GM18502 (cell line): ENCODE data around the gene ENO3.

Experiments
- ATAC-seq: cut with Tn5 transposase; IDR thresholded peaks from one replicate; pipeline ENCODE4 v1.9.1; 2021; ENCODE audit warnings: mild to moderate bottlenecking; ENCODE audit not compliant: unreplicated experiment, poor library complexity

Gene ENO3

GRCh38 chr17:4948166-4948930 lies 2.6 kb upstream of the ENO3 start, which contains the start of gene PFN1:
TSS of gene PFN1 (minus strand) at chr17:4948530. CDS start at chr17:4948394, 136 bp downstream.
- ATAC-seq: peak; percentile 25

DNA sequence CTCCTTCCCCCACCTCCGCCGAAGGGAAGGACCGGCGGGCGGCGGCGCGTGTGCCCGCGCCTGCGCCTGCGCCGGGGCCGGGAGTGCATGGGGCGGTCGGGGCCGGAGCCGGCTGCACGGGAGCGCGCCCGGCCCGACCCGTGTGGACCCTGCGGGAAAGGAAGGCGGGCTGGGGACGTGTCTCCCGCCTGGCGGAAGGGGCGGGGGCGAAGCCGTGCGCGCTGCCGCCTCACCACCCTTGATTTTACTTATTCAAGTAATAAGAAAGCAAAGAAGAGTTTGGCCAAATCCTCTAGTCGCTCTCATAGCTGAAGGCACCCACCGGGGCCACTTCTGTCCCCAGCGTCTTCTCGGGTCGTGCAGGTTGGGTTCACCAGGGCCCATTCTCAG lies 2.0 kb upstream of the ENO3 start:
- ATAC-seq: peak; percentile 32

GRCh38 chr17:4949321-4950074 lies 1.4 kb upstream of the ENO3 start:
- ATAC-seq: peak; percentile 34

DNA sequence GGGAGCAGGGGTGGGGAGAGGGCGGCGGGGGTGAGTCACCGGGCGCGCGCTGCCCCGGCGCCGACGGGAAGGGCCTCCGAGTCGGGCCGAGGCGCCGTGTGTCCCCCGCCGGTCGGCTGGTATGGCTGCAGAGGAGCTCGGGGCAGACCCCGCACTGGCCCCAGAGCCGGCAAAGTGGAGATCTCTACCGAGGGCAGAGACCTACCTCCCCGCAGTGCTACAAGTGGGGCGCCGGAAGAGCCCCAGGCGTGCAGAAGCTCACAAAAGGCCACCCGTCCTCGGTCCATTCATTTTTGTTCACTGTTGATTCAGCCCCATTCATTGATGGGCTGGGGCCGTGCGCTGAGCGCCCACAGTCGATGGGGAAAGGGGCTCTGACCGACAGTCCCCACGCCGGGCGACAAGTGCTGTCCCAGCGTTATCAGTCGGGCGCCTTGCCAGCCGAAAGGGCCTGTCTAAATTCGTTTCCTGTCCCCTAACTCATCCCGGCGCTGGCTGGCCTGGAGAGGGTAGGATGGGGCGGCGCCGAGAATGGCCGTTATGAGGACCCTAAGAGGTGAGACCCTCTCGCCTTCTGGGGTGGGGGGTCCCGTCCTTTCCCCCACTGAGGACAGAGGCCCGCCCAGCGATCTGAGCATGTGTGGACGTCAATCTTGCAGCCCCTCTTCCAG lies 709 bp upstream of the ENO3 start:
- ATAC-seq: peak; percentile 5

DNA sequence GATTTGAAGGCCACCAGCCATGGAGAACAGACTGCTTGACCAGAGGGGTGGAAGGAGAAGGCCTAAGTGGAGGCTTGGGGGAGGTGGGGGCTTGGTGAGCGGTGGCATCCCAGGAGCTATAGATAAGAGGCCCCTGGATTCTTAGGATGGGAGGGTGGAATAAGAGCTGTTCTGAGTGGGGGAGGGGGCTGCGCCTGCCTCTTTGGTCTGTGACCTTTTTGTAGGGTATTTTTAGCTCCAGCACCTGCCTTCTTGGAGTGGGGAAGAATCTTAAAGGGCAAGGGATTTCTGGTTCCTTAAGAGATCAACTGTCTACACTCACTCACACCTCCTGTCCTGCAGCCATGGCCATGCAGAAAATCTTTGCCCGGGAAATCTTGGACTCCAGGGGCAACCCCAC lies 567 bp downstream of the ENO3 start:
- ATAC-seq: no peak

- no peak for ATAC-seq
These were observed 2.6 kb downstream of the ENO3 start for GRCh38 chr17:4953451-4953961.

DNA sequence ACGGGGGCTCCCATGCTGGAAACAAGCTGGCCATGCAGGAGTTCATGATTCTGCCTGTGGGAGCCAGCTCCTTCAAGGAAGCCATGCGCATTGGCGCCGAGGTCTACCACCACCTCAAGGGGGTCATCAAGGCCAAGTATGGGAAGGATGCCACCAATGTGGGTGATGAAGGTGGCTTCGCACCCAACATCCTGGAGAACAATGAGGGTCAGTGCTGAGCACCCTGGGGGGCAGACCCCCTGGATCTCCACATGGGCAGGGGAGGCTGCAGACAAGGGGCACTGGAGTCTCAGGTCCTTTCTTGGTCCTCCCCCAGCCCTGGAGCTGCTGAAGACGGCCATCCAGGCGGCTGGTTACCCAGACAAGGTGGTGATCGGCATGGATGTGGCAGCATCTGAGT lies 4.2 kb downstream of the ENO3 start:
- ATAC-seq: no peak

GRCh38 chr17:4956493-4957061 lies 5.7 kb downstream of the ENO3 start:
- ATAC-seq: no peak

DNA sequence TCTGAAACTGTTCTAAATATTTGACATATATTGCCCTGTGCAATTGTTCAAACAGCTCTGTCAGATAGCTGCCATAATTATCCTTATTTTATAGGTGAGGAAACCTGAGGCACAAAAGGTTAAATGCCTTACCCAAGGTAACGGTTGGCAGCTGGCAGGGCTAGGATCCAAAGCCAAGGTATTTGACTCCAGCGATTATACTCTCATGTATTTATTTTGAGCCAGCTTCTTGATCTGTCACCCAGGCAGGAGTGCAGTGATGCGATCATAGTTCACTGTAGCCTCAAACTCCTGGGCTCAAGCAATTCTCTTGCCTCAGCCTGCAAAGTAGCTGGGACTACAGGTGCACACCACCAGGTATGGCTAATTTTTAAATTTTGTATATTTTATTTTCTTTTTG lies 7.2 kb downstream of the ENO3 start:
- ATAC-seq: no peak

DNA sequence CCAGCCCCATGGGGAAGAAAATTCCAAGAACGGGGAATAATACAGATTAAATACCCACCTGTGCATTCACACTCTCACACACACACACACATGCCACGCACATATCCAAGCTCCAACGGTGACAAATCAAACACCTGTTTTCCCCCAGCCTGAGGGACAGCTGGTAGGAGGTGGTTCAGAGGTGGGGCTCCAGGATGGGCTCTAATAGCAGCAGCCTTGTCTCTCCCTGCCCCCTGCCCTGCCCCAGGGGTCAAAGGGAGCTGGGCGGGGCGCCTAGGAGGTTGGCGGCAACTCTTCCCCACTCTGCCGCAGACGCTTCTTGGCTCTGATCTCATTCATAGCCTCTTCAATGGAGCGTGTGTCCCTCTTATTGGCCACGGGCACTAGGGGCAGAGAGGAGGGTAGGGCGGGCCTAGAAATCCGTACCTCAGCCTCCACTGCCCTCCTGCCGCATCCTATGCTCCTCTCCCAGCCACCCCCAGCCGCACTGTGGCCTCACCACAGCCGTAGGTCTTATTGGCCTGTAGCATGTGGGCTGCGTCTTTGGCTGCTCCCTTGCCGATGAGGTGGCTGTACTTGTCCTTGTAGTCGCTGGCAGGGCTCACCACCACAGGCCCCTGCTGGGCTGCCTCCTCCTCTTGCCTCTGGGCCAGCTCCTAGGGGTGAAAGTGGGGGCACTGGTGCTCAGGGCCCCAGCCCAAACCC lies 8.5 kb downstream of the ENO3 start:
- ATAC-seq: no peak

DNA sequence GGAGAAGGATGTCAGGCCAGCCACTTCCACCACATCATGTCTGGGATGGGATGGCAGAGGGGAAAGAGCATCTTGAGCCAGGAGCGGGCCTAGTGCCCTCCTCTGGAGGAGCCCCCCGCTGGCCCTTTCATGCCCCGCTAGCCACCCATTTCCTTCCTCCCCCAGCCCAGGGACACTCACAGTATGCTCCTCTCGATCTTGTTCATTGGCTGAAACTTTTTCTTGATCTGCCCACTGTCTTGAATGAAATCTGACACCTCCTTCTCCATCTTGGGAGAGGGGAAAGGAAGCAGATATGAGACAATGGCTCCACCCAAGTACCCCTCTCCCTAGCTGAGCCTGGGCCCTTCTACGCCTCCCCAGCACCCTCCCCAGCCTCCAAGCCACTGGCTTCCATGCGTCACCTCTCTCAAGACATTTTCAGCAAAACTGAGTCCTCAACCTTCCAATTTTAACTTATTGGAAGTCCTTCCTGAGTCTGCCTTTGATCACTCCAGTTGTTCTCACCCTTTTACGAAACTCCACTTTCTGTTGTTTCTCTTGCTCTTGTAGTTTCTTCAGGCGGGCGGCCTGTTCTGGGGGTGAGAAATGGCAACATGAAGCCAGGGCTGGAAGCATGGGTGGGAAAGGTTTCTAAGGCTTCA lies 9.5 kb downstream of the ENO3 start:
- no peak for ATAC-seq

DNA sequence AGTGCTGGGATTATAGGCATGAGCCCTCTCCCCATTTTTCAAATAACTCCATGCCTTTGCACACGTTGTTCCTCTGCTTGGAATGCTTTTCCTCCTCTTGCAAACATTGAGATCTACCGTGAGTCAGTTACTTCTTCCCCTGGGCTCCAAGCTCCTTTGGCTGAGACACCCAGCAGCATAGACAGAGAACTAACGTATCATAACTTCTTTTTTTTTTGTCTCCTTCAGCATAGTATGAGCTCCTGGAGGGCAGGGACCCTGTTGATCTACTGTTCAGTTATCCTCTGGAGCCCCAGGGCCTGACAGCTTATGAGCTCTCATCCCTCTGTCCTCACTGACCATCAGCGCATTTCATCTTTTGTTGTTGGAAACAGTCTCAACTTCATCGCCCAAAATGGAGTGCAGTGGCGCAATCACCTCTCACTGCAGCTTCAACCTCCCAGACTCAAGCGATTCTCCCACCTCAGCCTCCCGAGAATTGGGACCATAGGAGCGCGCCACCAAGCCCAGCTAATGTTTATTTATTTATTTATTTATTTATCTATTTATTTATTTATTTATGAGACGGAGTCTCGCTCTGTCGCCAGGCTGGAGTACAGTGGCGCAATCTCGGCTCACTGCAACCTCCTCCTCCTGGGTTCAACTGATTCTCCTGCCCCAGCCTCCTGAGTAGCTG lies 14.5 kb downstream of the ENO3 start:
- no peak for ATAC-seq

- ATAC-seq: peak; percentile 79
These were observed 16.1 kb downstream of the ENO3 start for GRCh38 chr17:4966844-4967538.

GRCh38 chr17:4967539-4968485 lies 16.9 kb downstream of the ENO3 start, which contains the start of gene SPAG7:
TSS of gene SPAG7 (minus strand) at chr17:4967817. CDS start at chr17:4967804, 13 bp downstream.
- peak; percentile 63 for ATAC-seq

DNA sequence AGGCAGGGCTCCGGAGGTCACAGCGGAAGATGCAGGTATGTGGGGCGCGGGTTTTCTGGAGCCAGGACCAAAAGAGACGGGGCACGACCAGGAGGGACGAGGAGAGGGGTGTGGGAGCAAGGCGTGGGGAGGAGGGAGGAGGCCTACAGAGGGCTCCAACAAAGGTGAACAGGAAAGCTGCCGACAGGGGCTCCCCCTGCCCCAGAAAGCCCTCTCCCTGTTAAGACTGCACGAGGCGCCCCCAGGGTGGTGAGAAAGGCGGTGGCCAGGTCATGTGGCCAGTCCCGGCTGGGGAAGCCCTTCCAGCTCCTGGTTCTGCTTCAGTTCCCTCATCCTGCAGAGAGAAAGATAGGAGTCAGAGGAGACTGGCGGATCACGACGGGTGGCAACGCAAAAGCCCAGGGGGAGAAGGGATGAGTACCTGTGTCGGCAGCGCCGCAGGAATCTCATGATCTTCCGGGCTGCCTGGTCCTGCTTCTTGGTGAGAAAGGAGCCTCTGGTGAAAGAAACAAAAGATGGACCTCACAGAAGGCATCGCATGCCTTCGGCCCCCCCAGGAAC lies 17.6 kb downstream of the ENO3 start:
- no peak for ATAC-seq

- no peak for ATAC-seq
These were observed 18.2 kb downstream of the ENO3 start for GRCh38 chr17:4969047-4969550.
